H1 (cell line): ENCODE measurements around the gene PRKCA. TPM values are rescaled to one million over a fixed set of nuclear protein-coding genes. Genes with fewer than 3 reads are reported as not detected.

Experiments
- CTCF ChIA-PET: fragments of 300-600 bp; sonication (Branson Sonifier 250); formaldehyde crosslinking; loops from one replicate; lab custom pipeline; 2021; ENCODE audit not compliant: partially characterized antibody; lab: Charles Lee
- POLR2A ChIA-PET: fragments of 300-600 bp; sonication (Branson Sonifier 250); formaldehyde crosslinking; loops from one replicate; lab custom pipeline; 2021; ENCODE audit warnings: inconsistent platforms; ENCODE audit not compliant: partially characterized antibody; lab: Charles Lee
- DNase-seq, 2 experiments: peaks; one replicate each; pipeline versions ENCODE4 v3.0.0 to v3.0.0-alpha.2; 2010 to 2022; ENCODE audit warnings: low spot score in 2 of 2, low read depth in 1 of 2, mixed read lengths in 1 of 2
- FAIRE-seq: peaks from 2 replicates; lab custom pipeline; 2011; peaks lifted over from hg19 to GRCh38; lab: Jason Lieb, UNC
- H2AFZ ChIP-seq: 2 replicates; pipeline ENCODE4 v1.8.1; 2012; ENCODE audit warnings: low read length, inconsistent platforms
- H2AK5ac ChIP-seq: 2 replicates; pipeline ENCODE4 v1.6.1; 2013; ENCODE audit warnings: low read depth, low read length
- H2BK120ac ChIP-seq: replicated peaks from 2 replicates; pipeline ENCODE3; 2013; ENCODE audit warnings: low read depth, low read length, inconsistent platforms
- H2BK12ac ChIP-seq: 2 replicates; pipeline ENCODE4 v1.6.1; 2013; ENCODE audit warnings: low read depth, low read length
- H2BK15ac ChIP-seq: 2 replicates; pipeline ENCODE4 v1.6.1; 2013; ENCODE audit warnings: low read length
- H2BK20ac ChIP-seq: 2 replicates; pipeline ENCODE4 v1.6.1; 2013; ENCODE audit warnings: low read length
- H2BK5ac ChIP-seq: 2 replicates; pipeline ENCODE4 v1.6.1; 2013; ENCODE audit warnings: low read depth, low read length
- H3K14ac ChIP-seq: 2 replicates; pipeline ENCODE4 v1.6.1; 2013; ENCODE audit warnings: inconsistent platforms; ENCODE audit not compliant: insufficient read length
- H3K18ac ChIP-seq: 2 replicates; pipeline ENCODE4 v1.6.1; 2013; ENCODE audit warnings: low read length; ENCODE audit errors: extremely low read depth
- H3K23ac ChIP-seq: 2 replicates; pipeline ENCODE4 v1.6.1; 2013; ENCODE audit warnings: inconsistent platforms; ENCODE audit not compliant: insufficient read length
- H3K23me2 ChIP-seq: 2 replicates; pipeline ENCODE4 v1.6.1; 2013; ENCODE audit warnings: low read depth, low read length
- H3K27ac ChIP-seq: 2 replicates; pipeline ENCODE4 v1.6.1; 2011; ENCODE audit warnings: low read depth, low read length, inconsistent platforms
- H3K27me3 ChIP-seq, 4 experiments: replicated peaks in 1 of 4; 1 replicate in 1 of 4; 2 replicates in 3 of 4; pipeline versions ENCODE4 v1.6.1 to v1.8.1; 2011 to 2013; ENCODE audit warnings: low read length in 3 of 4, mild to moderate bottlenecking in 3 of 4, inconsistent platforms in 2 of 4, mixed read lengths in 2 of 4, moderate library complexity in 1 of 4; ENCODE audit not compliant: control insufficient read depth in 3 of 4, insufficient read depth in 3 of 4; ENCODE audit errors: extremely low read depth in 1 of 4
- H3K36me3 ChIP-seq, 4 experiments: 2 replicates each; pipeline versions ENCODE4 v1.6.1 to v1.8.1; 2011 to 2013; ENCODE audit warnings: mild to moderate bottlenecking in 4 of 4, low read length in 3 of 4, moderate library complexity in 2 of 4, control low read depth in 1 of 4, inconsistent platforms in 1 of 4; ENCODE audit not compliant: insufficient read depth in 4 of 4, control insufficient read depth in 2 of 4
- H3K4ac ChIP-seq: replicated peaks from 2 replicates; pipeline ENCODE3; 2013; ENCODE audit warnings: low read length, low read depth, mixed read lengths, inconsistent platforms; ENCODE audit not compliant: insufficient read length
- H3K4me1 ChIP-seq, 4 experiments: replicated peaks in 1 of 4; 1 replicate in 1 of 4; 2 replicates in 3 of 4; pipeline versions ENCODE4 v1.6.1 to v1.8.1; 2011 to 2013; ENCODE audit warnings: low read length in 3 of 4, inconsistent platforms in 2 of 4, mixed read lengths in 1 of 4; ENCODE audit not compliant: insufficient read depth in 4 of 4, control insufficient read depth in 3 of 4
- H3K4me2 ChIP-seq, 2 experiments: 2 replicates each; pipeline versions ENCODE4 v1.6.1 to v1.8.1; 2011 to 2013; ENCODE audit warnings: low read depth in 2 of 2, low read length in 2 of 2, control low read depth in 1 of 2, inconsistent platforms in 1 of 2, mild to moderate bottlenecking in 1 of 2; ENCODE audit not compliant: insufficient read depth in 1 of 2
- H3K4me3 ChIP-seq, 4 experiments: fragments of 200-600, 300-600 bp in 1 of 4; sonication (generic), shearing (Covaris generic), sonication (Bioruptor Twin) in 1 of 4; 2 replicates each; pipeline versions ENCODE4 v1.5.1 to v1.8.1; 2011 to 2016; ENCODE audit warnings: low read length in 4 of 4, low read depth in 3 of 4, control low read depth in 2 of 4, inconsistent platforms in 2 of 4, mild to moderate bottlenecking in 2 of 4, mixed read lengths in 1 of 4, moderate library complexity in 1 of 4; ENCODE audit not compliant: insufficient read depth in 2 of 4; ENCODE audit errors: extremely low read depth in 1 of 4
- H3K56ac ChIP-seq: replicated peaks from 2 replicates; pipeline ENCODE3; 2013; ENCODE audit warnings: low read depth, mild to moderate bottlenecking, mixed read lengths, low read length, inconsistent platforms; ENCODE audit not compliant: insufficient read length
- H3K79me1 ChIP-seq: 2 replicates; pipeline ENCODE4 v1.6.1; 2013; ENCODE audit warnings: low read depth, low read length, control low read depth
- H3K79me2 ChIP-seq, 2 experiments: 2 replicates each; pipeline versions ENCODE4 v1.6.1 to v1.8.1; 2012 to 2013; ENCODE audit warnings: low read length in 2 of 2, mild to moderate bottlenecking in 2 of 2, inconsistent platforms in 1 of 2; ENCODE audit not compliant: insufficient read depth in 2 of 2, control insufficient read depth in 1 of 2
- H3K9ac ChIP-seq, 4 experiments: replicated peaks in 1 of 4; 1 replicate in 1 of 4; 2 replicates in 3 of 4; pipeline versions ENCODE4 v1.6.1 to v1.8.1; 2011 to 2013; ENCODE audit warnings: low read depth in 3 of 4, low read length in 3 of 4, control low read depth in 2 of 4, mild to moderate bottlenecking in 2 of 4, moderate library complexity in 2 of 4, inconsistent platforms in 1 of 4; ENCODE audit errors: extremely low read depth in 1 of 4
- H3K9me3 ChIP-seq, 2 experiments: 2 replicates each; pipeline versions ENCODE4 v1.6.1 to v1.8.1; 2012 to 2013; ENCODE audit warnings: mild to moderate bottlenecking in 2 of 2, moderate library complexity in 2 of 2, control low read depth in 1 of 2, inconsistent platforms in 1 of 2, low read depth in 1 of 2, low read length in 1 of 2, mixed read lengths in 1 of 2; ENCODE audit not compliant: insufficient read depth in 2 of 2
- H4K20me1 ChIP-seq, 2 experiments: replicated peaks in 1 of 2; 2 replicates each; pipeline versions ENCODE3 to v1.8.1; 2011 to 2013; ENCODE audit warnings: inconsistent platforms in 2 of 2, low read length in 2 of 2, mild to moderate bottlenecking in 1 of 2; ENCODE audit not compliant: insufficient read depth in 2 of 2, control insufficient read depth in 1 of 2
- H4K5ac ChIP-seq: 2 replicates; pipeline ENCODE4 v1.6.1; 2013; ENCODE audit warnings: low read length, low read depth, mixed read lengths, inconsistent platforms; ENCODE audit not compliant: insufficient read length
- H4K8ac ChIP-seq: 2 replicates; pipeline ENCODE4 v1.8.0; 2013; ENCODE audit warnings: mild to moderate bottlenecking, moderate library complexity, low read length, inconsistent platforms; ENCODE audit not compliant: insufficient read depth; ENCODE audit errors: extremely low read depth
- H4K91ac ChIP-seq: replicated peaks from 2 replicates; pipeline ENCODE3; 2013; ENCODE audit warnings: low read length, mixed read lengths, inconsistent platforms; ENCODE audit not compliant: insufficient read length
- ATF2 ChIP-seq: IDR thresholded peaks from 2 replicates; pipeline ENCODE4 v1.6.1; 2012; ENCODE audit warnings: low read length, inconsistent platforms
- CBX5 ChIP-seq: fragments of 300-800, 300-1000 bp; sonication (generic); IDR thresholded peaks from 2 replicates; pipeline ENCODE4 v1.7.1; 2016; ENCODE audit warnings: antibody characterized with exemption, low read length, low read depth
- CEBPB ChIP-seq: IDR thresholded peaks from 2 replicates; pipeline ENCODE4 v1.6.1; 2012; ENCODE audit warnings: low read depth, low read length
- CHD2 ChIP-seq: IDR thresholded peaks from 2 replicates; pipeline ENCODE4 v1.6.1; 2012; ENCODE audit warnings: low read length, improper control_type of control experiment
- RAD21 ChIP-seq, 2 experiments: IDR thresholded peaks in 1 of 2; conservative IDR thresholded peaks in 1 of 2; 2 replicates each; pipeline ENCODE4 v1.6.1; 2011; ENCODE audit warnings: low read depth in 2 of 2, low read length in 2 of 2, improper control_type of control experiment in 1 of 2, inconsistent platforms in 1 of 2, mild to moderate bottlenecking in 1 of 2, moderate library complexity in 1 of 2
- RXRA ChIP-seq: IDR thresholded peaks from 2 replicates; pipeline ENCODE4 v1.6.1; 2011; ENCODE audit warnings: low read depth, mild to moderate bottlenecking, low read length, moderate library complexity; ENCODE audit not compliant: insufficient read depth
- TEAD4 ChIP-seq: IDR thresholded peaks from 2 replicates; pipeline ENCODE4 v1.6.1; 2012; ENCODE audit warnings: low read depth, low read length, inconsistent platforms, mixed read lengths
- USF2 ChIP-seq: IDR thresholded peaks from 2 replicates; pipeline ENCODE4 v1.6.1; 2011; ENCODE audit warnings: low read length, improper control_type of control experiment
- YY1 ChIP-seq: IDR thresholded peaks from 2 replicates; pipeline ENCODE4 v1.6.1; 2011; ENCODE audit warnings: low read depth, mild to moderate bottlenecking, low read length
- WGBS, 2 experiments: shearing (Covaris generic) in 1 of 2; methylation state at CpG; one replicate each; pipeline versions ENCODE4 v1.1.6 to v1.1.7; 2013 to 2015; ENCODE audit warnings: low lambda C conversion rate in 2 of 2, mixed read lengths in 2 of 2, inconsistent platforms in 1 of 2, low coverage in 1 of 2, missing lambda C conversion rate in 1 of 2; ENCODE audit not compliant: insufficient replicate concordance in 2 of 2, insufficient coverage in 1 of 2, insufficient read length in 1 of 2; ENCODE audit errors: extremely low coverage in 1 of 2, missing lambda C conversion rate in 1 of 2; 5-methylcytosine and 5-hydroxymethylcytosine counted together
- polyA plus RNA-seq, 7 experiments: library from polyadenylated mRNA; depleted of rRNA in 3 of 7; stranded (reverse) in 5 of 7; unstranded in 2 of 7; fragments of >200 nt in 5 of 7; fragments of 200-250 nt in 2 of 7; gene quantifications; 1 replicate in 5 of 7; 2 replicates in 1 of 7; 4 replicates in 1 of 7; pipeline versions ENCODE4 v1.2.1 to v1.2.3, GENCODE V29; 2011 to 2013; ENCODE audit warnings: missing spikeins in 2 of 7, mixed read lengths in 2 of 7
- total RNA-seq: library from RNA; stranded (reverse); fragmentation: NEBNext Ultra II Directional; extraction: Animal tissue kit (Norgen Biotek cat#: 25700); gene quantifications from 2 replicates; pipeline ENCODE4 v1.2.1, GENCODE V29; 2021

Gene PRKCA
- total and polyA plus RNA-seq, 2 of the 8 experiments (the other 6 are each of a cell fraction or from before 2014, with no cell fraction given) = 5.8 to 17.8 TPM

- no peak overlapping the region for H2BK120ac ChIP-seq
- 46% methylated on average over 9 of the region's 9 CpGs; no CpG with 5 or more reads in 1 of the 2 experiments for WGBS, 2 experiments
- no peak overlapping the region for H3K56ac ChIP-seq
- no peak overlapping the region for H3K9ac ChIP-seq
- no peak overlapping the region for H4K91ac ChIP-seq
- H3K79me1 ChIP-seq = no peaks in the 10 kb centered on the region
- FAIRE-seq (no peak), DNase-seq (peak in 1 of 2 experiments; percentile 56)
- H3K4me1 ChIP-seq = peaks cover 8 to 32% (median 16%) of the 10 kb centered on the region in 4 experiments
- no peaks in the 10 kb centered on the region for H3K9me3 ChIP-seq
- no peak overlapping the region for H2AFZ ChIP-seq
- ChIA-PET CTCF (interaction anchor here (0.6 to 1.1 kb wide), 3 partner anchors 9 to 59 kb away, joined by 3 read pairs; no protein-coding TSS in a partner anchor), POLR2A (no interaction called here)
- H4K8ac ChIP-seq = no peak overlapping the region
- H2BK20ac ChIP-seq = no peak overlapping the region
- no peak overlapping the region for H3K4me3 ChIP-seq
- no peak overlapping the region for H3K23ac ChIP-seq
- H2BK12ac ChIP-seq = no peak overlapping the region
- no peak overlapping the region for H3K14ac ChIP-seq
- H3K79me2 ChIP-seq = no peaks in the 10 kb centered on the region
- no peak overlapping the region for H4K5ac ChIP-seq
- H3K18ac ChIP-seq = peak overlapping the region; percentile 51; the same call in 1 of the 2 replicates
- no peak overlapping the region for H2AK5ac ChIP-seq
- H3K27ac ChIP-seq = no peak overlapping the region
- no peaks in the 10 kb centered on the region for H3K27me3 ChIP-seq
- no peaks in the 10 kb centered on the region for H4K20me1 ChIP-seq
- no peaks in the 10 kb centered on the region for H3K36me3 ChIP-seq
- H2BK15ac ChIP-seq = no peak overlapping the region
- no peak overlapping the region for H2BK5ac ChIP-seq
- no peak overlapping the region for H3K4ac ChIP-seq
- H3K23me2 ChIP-seq = no peaks in the 10 kb centered on the region
- H3K4me2 ChIP-seq = peak overlapping the region in 1 of 2 experiments; percentile 24; a peak in 2 of 4 replicates
- TF ChIP-seq YY1 (no peak), USF2 (no peak), CEBPB (no peak), RXRA (no peak), CBX5 (no peak), ATF2 (no peak), TEAD4 (0 out of 2 replicates have a peak, but pooled peaks have one; percentile 41), RAD21 (IDR thresholded peaks at IDR 0.05 in 1 of 2, conservative IDR thresholded peaks at IDR 0.05 in 1 of 2; ENCODE audit: low read depth in 2 of 2, low read length in 2 of 2) (peak; percentile 19 to 46; a peak in 3 of 4 replicates), CHD2 (no peak)
These were observed 231.2 kb downstream of the PRKCA start for GRCh38 chr17:66533572-66533971.
